Measurements from ENCODE around the gene ATG7.

The ATG7 gene

GRCh38 chr3:11271986-11272904 is at the start of gene ATG7:
Gene ATG7, plus strand, starts transcription at chr3:11272397. Its CDS starts 26,299 bp downstream, at chr3:11298696.
- DNase-seq, result peak; percentile 93

- DNase-seq, result no peak
Measured at GRCh38 chr3:11224010-11224409, 48.2 kb upstream of the ATG7 start.

- DNase-seq, result no peak
Measured at GRCh38 chr3:11224870-11225229, 47.3 kb upstream of the ATG7 start.

GRCh38 chr3:11226042-11226370 is 46.2 kb upstream of the ATG7 start:
- DNase-seq, result no peak

- DNase-seq, result no peak
Measured at GRCh38 chr3:11228041-11228440, 44.2 kb upstream of the ATG7 start.

GRCh38 chr3:11230125-11230524 is 42.1 kb upstream of the ATG7 start:
- DNase-seq, result no peak

GRCh38 chr3:11230832-11231231 is 41.4 kb upstream of the ATG7 start:
- DNase-seq, result no peak

- no peak for DNase-seq
Measured at GRCh38 chr3:11235385-11235784, 36.8 kb upstream of the ATG7 start.

- DNase-seq, result peak; percentile 42
Measured at GRCh38 chr3:11236588-11237461, 35.4 kb upstream of the ATG7 start.

GRCh38 chr3:11238060-11238459 is 34.1 kb upstream of the ATG7 start:
- DNase-seq, result peak; percentile 26

- DNase-seq, result peak; percentile 77
Measured at GRCh38 chr3:11238880-11239279, 33.3 kb upstream of the ATG7 start.

- DNase-seq, result no peak
Measured at GRCh38 chr3:11239796-11240195, 32.4 kb upstream of the ATG7 start.

- DNase-seq, result no peak
Measured at GRCh38 chr3:11240496-11240895, 31.7 kb upstream of the ATG7 start.

GRCh38 chr3:11244121-11244677 is 28.0 kb upstream of the ATG7 start:
- DNase-seq, result no peak

- no peak for DNase-seq
Measured at GRCh38 chr3:11245276-11245675, 26.9 kb upstream of the ATG7 start.

GRCh38 chr3:11245827-11246662 is 26.2 kb upstream of the ATG7 start:
- DNase-seq, result no peak

GRCh38 chr3:11246663-11246970 is 25.6 kb upstream of the ATG7 start:
- no peak for DNase-seq

GRCh38 chr3:11247362-11247761 is 24.8 kb upstream of the ATG7 start:
- DNase-seq, result no peak

GRCh38 chr3:11248596-11248995 is 23.6 kb upstream of the ATG7 start:
- DNase-seq, result no peak

- no peak for DNase-seq
Measured at GRCh38 chr3:11250902-11251806, 21.0 kb upstream of the ATG7 start.

- no peak for DNase-seq
Measured at GRCh38 chr3:11251807-11252176, 20.4 kb upstream of the ATG7 start.

- no peak for DNase-seq
Measured at GRCh38 chr3:11254876-11255275, 17.3 kb upstream of the ATG7 start.

All from kidney glomerular epithelial cell (primary cell).